K562 (cell line): Measurements from ENCODE around the gene VPREB1. TPM values are rescaled to one million over a fixed set of nuclear protein-coding genes. Genes with fewer than 3 reads are reported as not detected.

Experiments used
- ARID2 ChIP-seq: fragments of 450-650 bp; IDR thresholded peaks from 2 replicates; pipeline ENCODE4 v1.6.1; 2017; ENCODE audit warnings: antibody characterized with exemption, mild to moderate bottlenecking
- CTBP1 ChIP-seq: fragments of 450-650 bp; IDR thresholded peaks from 2 replicates; pipeline ENCODE4 v1.6.1; 2016; ENCODE audit warnings: borderline replicate concordance
- FOXK2 ChIP-seq, 2 experiments: fragments of 450-650 bp; IDR thresholded peaks in 1 of 2; conservative IDR thresholded peaks in 1 of 2; 2 replicates each; pipeline ENCODE4 v1.6.1; 2016; ENCODE audit warnings: low read depth in 2 of 2, mild to moderate bottlenecking in 1 of 2
- HCFC1 ChIP-seq: IDR thresholded peaks from 2 replicates; pipeline ENCODE4 v1.6.1; 2012; ENCODE audit warnings: low read depth, low read length, improper control_type of control experiment
- KAT7 ChIP-seq: sonication (generic); formaldehyde crosslinking; IDR thresholded peaks from 2 replicates; pipeline ENCODE4 v1.8.0; 2022; ENCODE audit warnings: missing genetic modification reagents, mild to moderate bottlenecking, borderline replicate concordance
- MED1 ChIP-seq: sonication (generic); formaldehyde crosslinking; IDR thresholded peaks from 2 replicates; pipeline ENCODE4 v1.8.1; 2023; ENCODE audit warnings: missing genetic modification reagents, borderline replicate concordance
- MEIS2 ChIP-seq: fragments of 450-650 bp; IDR thresholded peaks from 2 replicates; pipeline ENCODE4 v1.6.1; 2014; ENCODE audit warnings: mild to moderate bottlenecking; ENCODE audit not compliant: partially characterized antibody
- NCOA1 ChIP-seq: fragments of 450-650 bp; IDR thresholded peaks from 2 replicates; pipeline ENCODE4 v1.6.1; 2016; ENCODE audit warnings: low read depth
- NFIC ChIP-seq: fragments of 450-650 bp; IDR thresholded peaks from 2 replicates; pipeline ENCODE4 v1.6.1; 2017; ENCODE audit warnings: mild to moderate bottlenecking, inconsistent platforms
- RBM22 ChIP-seq: fragments of 200-400 bp; formaldehyde crosslinking; IDR thresholded peaks from 2 replicates; pipeline ENCODE4 v1.6.1; 2018; ENCODE audit warnings: low read length, low read depth; ENCODE audit not compliant: poor library complexity, severe bottlenecking
- SETDB1 ChIP-seq: IDR thresholded peaks from one replicate; pipeline ENCODE4 v1.6.1; 2012; ENCODE audit warnings: low read length, control low read depth, inconsistent platforms
- SMAD3 ChIP-seq: fragments of 450-650 bp; formaldehyde crosslinking; conservative IDR thresholded peaks from 2 replicates; pipeline ENCODE4 v1.4.0; 2020; ENCODE audit warnings: mild to moderate bottlenecking
- STAG1 ChIP-seq: sonication (generic); formaldehyde crosslinking; IDR thresholded peaks from 2 replicates; pipeline ENCODE4 v1.5.0; 2020; ENCODE audit warnings: missing genetic modification reagents, borderline replicate concordance
- XRCC4 ChIP-seq: IDR thresholded peaks from one replicate; pipeline ENCODE4 v1.6.1; 2011; ENCODE audit not compliant: insufficient read depth, insufficient read length; ENCODE audit errors: extremely low read depth
- ZBTB5 ChIP-seq: fragments of 450-650 bp; IDR thresholded peaks from 2 replicates; pipeline ENCODE4 v1.6.1; 2017; ENCODE audit warnings: antibody characterized with exemption
- ZC3H4 ChIP-seq: sonication (generic); formaldehyde crosslinking; IDR thresholded peaks from 2 replicates; pipeline ENCODE4 v1.9.0; 2021; ENCODE audit warnings: missing genetic modification reagents, borderline replicate concordance
- ZNF134 ChIP-seq: fragments of 250-450 bp; sonication (Bioruptor Pico); conservative IDR thresholded peaks from 2 replicates; pipeline ENCODE4 v1.4.0; 2020
- ZNF212 ChIP-seq: fragments of 450-650 bp; formaldehyde crosslinking; IDR thresholded peaks from 2 replicates; pipeline ENCODE4 v1.4.0; 2020; ENCODE audit warnings: mild to moderate bottlenecking
- ZNF232 ChIP-seq: sonication (generic); formaldehyde crosslinking; IDR thresholded peaks from 2 replicates; pipeline ENCODE4 v1.8.0; 2022; ENCODE audit warnings: mild to moderate bottlenecking, missing genetic modification reagents
- ZNF384 ChIP-seq: IDR thresholded peaks from 2 replicates; pipeline ENCODE4 v1.6.1; 2012; ENCODE audit warnings: low read depth, low read length, improper control_type of control experiment
- ZNF395 ChIP-seq: fragments of 200-800 bp; sonication (Bioruptor generic); IDR thresholded peaks from 2 replicates; pipeline ENCODE4 v1.6.1; 2017; ENCODE audit warnings: missing genetic modification characterization, missing compliant biosample characterization
- ZNF696 ChIP-seq: fragments of 250-450 bp; sonication (Bioruptor Pico); conservative IDR thresholded peaks from 2 replicates; pipeline ENCODE4 v1.4.0; 2020; ENCODE audit warnings: mild to moderate bottlenecking, moderate library complexity
- ZNF740 ChIP-seq, 3 experiments: fragments of 200-800 bp in 1 of 3; sonication (Bioruptor generic) in 1 of 3; sonication (generic) in 1 of 3; formaldehyde crosslinking in 1 of 3; IDR thresholded peaks; 2 replicates each; pipeline versions ENCODE4 v1.6.1 to v1.8.0; 2016 to 2022; ENCODE audit warnings: mild to moderate bottlenecking in 2 of 3, missing compliant biosample characterization in 2 of 3, missing genetic modification characterization in 2 of 3, missing genetic modification reagents in 1 of 3
- polyA plus RNA-seq, 8 experiments: library from polyadenylated mRNA; depleted of rRNA in 4 of 8; stranded (reverse) in 5 of 8; unstranded in 3 of 8; fragments of >200 nt; fragmentation: Nextera tagmentation in 2 of 8; fragmentation: Illumina TruSeq in 1 of 8; extraction: Ambion mirVana in 2 of 8; extraction: Trizol in 1 of 8; gene quantifications; 2 replicates each; pipeline versions ENCODE4 v1.2.1 to v1.2.3, GENCODE V29; 2011 to 2014; ENCODE audit warnings: inconsistent platforms in 1 of 8, missing spikeins in 1 of 8
- total RNA-seq, 7 experiments: library from RNA; depleted of rRNA in 6 of 7; stranded (reverse); fragments of >200 nt in 6 of 7; fragmentation: Illumina TruSeq in 2 of 7; extraction: Trizol in 2 of 7; gene quantifications; 2 replicates each; pipeline versions ENCODE4 v1.2.1 to v1.2.3, GENCODE V29; 2011 to 2021; ENCODE audit warnings: low replicate concordance in 1 of 7

VPREB1 gene
- total and polyA plus RNA-seq, 9 of the 15 experiments (the other 6 are each of a cell fraction or from before 2014, with no cell fraction given), result not detected

GRCh38 chr22:22195265-22196017 lies 49.1 kb upstream of the VPREB1 start (continued):
- TF ChIP-seq ZNF740 (CRISPR knock-in tag; IDR thresholded peaks at IDR 0.05) (peak; percentile 86; the same call in 1 of the 2 replicates), ZNF740 (tag; IDR thresholded peaks at IDR 0.05) (no peak), ARID2 (peak; percentile 98), KAT7 (CRISPR knock-in tag) (no peak), ZNF212 (CRISPR knock-in tag) (0 out of 2 replicates have a peak, but pooled peaks have one; percentile 75), HCFC1 (peak; percentile 59; the same call in 1 of the 2 replicates), ZC3H4 (no peak), XRCC4 (no peak), ZNF696 (no peak), NFIC (peak; percentile 83), RBM22 (no peak), ZNF134 (CRISPR knock-in tag) (peak; percentile 73), MEIS2 (no peak), MED1 (CRISPR knock-in tag) (no peak), FOXK2 (conservative IDR thresholded peaks at IDR 0.05 in 1 of 2, IDR thresholded peaks at IDR 0.05 in 1 of 2; ENCODE audit: low read depth in 2 of 2) (peak; percentile 92 to 95), CTBP1 (peak; percentile 100), ZNF384 (peak; percentile 64), STAG1 (CRISPR knock-in tag) (peak; percentile 70; the same call in 1 of the 2 replicates), SETDB1 (no peak), SMAD3 (CRISPR knock-in tag) (no peak; the same call in 1 of the 2 replicates), ZBTB5 (no peak), ZNF232 (0 out of 2 replicates have a peak, but pooled peaks have one; percentile 53), ZNF395 (0 out of 2 replicates have a peak, but pooled peaks have one; percentile 54), NCOA1 (peak; percentile 74; the same call in 1 of the 2 replicates)
